Measurements from ENCODE around the gene CDH2.

The CDH2 gene

GRCh38 chr18:28050545-28050944 is 126.4 kb downstream of the CDH2 start:
- no peak for TF ChIP-seq CTCF (IDR thresholded peaks at IDR 0.05; ENCODE audit: control insufficient read depth, extremely low read depth, insufficient read depth)
- H3K4me3 ChIP-seq (ENCODE audit: low read depth, low read length): no peak overlapping the region
- no peak for DNase-seq (ENCODE audit: low read depth)

- no peak overlapping the region for H3K4me3 ChIP-seq (ENCODE audit: low read depth, low read length)
- DNase-seq (ENCODE audit: low read depth): no peak
- no peak for TF ChIP-seq CTCF (IDR thresholded peaks at IDR 0.05; ENCODE audit: control insufficient read depth, extremely low read depth, insufficient read depth)
These were observed 128.3 kb downstream of the CDH2 start for GRCh38 chr18:28048612-28049011.

- no peak overlapping the region for H3K4me3 ChIP-seq (ENCODE audit: low read depth, low read length)
- DNase-seq (ENCODE audit: low read depth): no peak
- TF ChIP-seq CTCF (IDR thresholded peaks at IDR 0.05; ENCODE audit: control insufficient read depth, extremely low read depth, insufficient read depth): no peak
These were observed 131.1 kb downstream of the CDH2 start for GRCh38 chr18:28045880-28046279.

- DNase-seq (ENCODE audit: low read depth): no peak
- H3K4me3 ChIP-seq (ENCODE audit: low read depth, low read length): no peak overlapping the region
- no peak for TF ChIP-seq CTCF (IDR thresholded peaks at IDR 0.05; ENCODE audit: control insufficient read depth, extremely low read depth, insufficient read depth)
These were observed 131.6 kb downstream of the CDH2 start for GRCh38 chr18:28045176-28045810.

- TF ChIP-seq CTCF (IDR thresholded peaks at IDR 0.05; ENCODE audit: control insufficient read depth, extremely low read depth, insufficient read depth): no peak
These were observed 132.9 kb downstream of the CDH2 start for GRCh38 chr18:28044036-28044435.

GRCh38 chr18:28043631-28044030 is 133.3 kb downstream of the CDH2 start:
- no peak for DNase-seq (ENCODE audit: low read depth)
- H3K4me3 ChIP-seq (ENCODE audit: low read depth, low read length): no peak overlapping the region
- TF ChIP-seq CTCF (IDR thresholded peaks at IDR 0.05; ENCODE audit: control insufficient read depth, extremely low read depth, insufficient read depth): no peak

More at GRCh38 chr18:28044036-28044435, 132.9 kb downstream of the CDH2 start:
- DNase-seq (ENCODE audit: low read depth): no peak
- H3K4me3 ChIP-seq (ENCODE audit: low read depth, low read length): no peak overlapping the region

- DNase-seq (ENCODE audit: low read depth): no peak
- H3K4me3 ChIP-seq (ENCODE audit: low read depth, low read length): no peak overlapping the region
These were observed 135.6 kb downstream of the CDH2 start for GRCh38 chr18:28041366-28041765.

More at GRCh38 chr18:28041366-28041765, 135.6 kb downstream of the CDH2 start:
- no peak for TF ChIP-seq CTCF (IDR thresholded peaks at IDR 0.05; ENCODE audit: control insufficient read depth, extremely low read depth, insufficient read depth)
